Lower leg skin (tissue), 4 donors: Measurements from ENCODE around the gene AKIRIN2. TPM values are rescaled to one million over a fixed set of nuclear protein-coding genes. Genes with fewer than 3 reads are reported as not detected.
"Not testable (repeated sequence)": the region's sequence is repeated elsewhere in the genome, so short reads cannot be mapped to it uniquely, and the experiment has no call there.

ENCODE experiments used
- DNase-seq, 2 donors: peaks; one replicate each; pipeline ENCODE4 v3.0.0-alpha.2; 2019; ENCODE audit warnings: low spot score in 2 of 2
- H3K4me3 ChIP-seq: fragments of 200-600 bp; sonication (generic); 2 replicates; pipeline ENCODE4 v1.5.1; 2017; ENCODE audit warnings: mild to moderate bottlenecking, low read depth; ENCODE audit not compliant: poor library complexity, severe bottlenecking
- POLR2A ChIP-seq, 2 donors: fragments of 450-650 bp; IDR thresholded peaks; one replicate each; pipeline ENCODE4 v1.6.1; 2016 to 2017; ENCODE audit warnings: antibody characterized with exemption in 2 of 2, mild to moderate bottlenecking in 1 of 2, moderate library complexity in 1 of 2
- WGBS, 2 donors: methylation state at CpG; one replicate each; pipeline ENCODE4 v1.1.5; 2018; 5-methylcytosine and 5-hydroxymethylcytosine counted together
- intact Hi-C: fragments of 100-400 bp; cut with DNase I; formaldehyde crosslinking; loops from one replicate; pipeline ENCODE4 v1.15.0; 2023; ENCODE audit warnings: low total_unique reads
- total RNA-seq, 4 donors: library from RNA; depleted of rRNA; stranded (reverse); fragments of >200 nt; gene quantifications; one replicate each; pipeline ENCODE4 v1.1.0, GENCODE V29; 2016
- TF ChIP-seq, protein P1 (sequence below), 3 donors: fragments of 450-650 bp; IDR thresholded peaks; one replicate each; pipeline ENCODE4 v1.5.1; 2016; ENCODE audit warnings: antibody characterized with exemption in 3 of 3, mild to moderate bottlenecking in 3 of 3, moderate library complexity in 2 of 3

AKIRIN2 gene
- total RNA-seq, 4 donors from 2014 or later, result 11.2 to 30.3 (median 17.2) TPM

DNA sequence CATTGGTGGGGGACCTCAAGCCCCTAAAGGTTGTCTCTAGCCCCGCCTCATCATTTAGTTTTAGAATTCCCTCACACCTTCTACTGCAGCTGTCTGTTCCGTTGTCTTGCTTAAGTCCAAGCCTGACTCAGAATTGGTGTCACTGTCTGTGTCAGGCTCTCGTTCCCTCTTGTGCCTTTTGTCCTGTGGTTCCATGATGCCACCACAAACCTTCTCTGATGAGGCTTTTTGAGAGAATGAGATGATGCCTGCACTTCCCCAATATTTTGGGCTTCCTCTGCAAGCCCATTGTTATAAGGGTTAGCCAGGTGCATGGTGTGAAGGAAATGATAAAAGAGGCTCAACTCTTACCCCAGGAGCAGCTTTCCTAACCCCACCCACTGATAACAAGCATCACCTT, 8.1 kb upstream of the AKIRIN2 start:
- no peak for DNase-seq
- H3K4me3 ChIP-seq, result no peak overlapping the region
- TF ChIP-seq POLR2A (IDR thresholded peaks at IDR 0.05), result no peak
- TF ChIP-seq, protein P1, sequence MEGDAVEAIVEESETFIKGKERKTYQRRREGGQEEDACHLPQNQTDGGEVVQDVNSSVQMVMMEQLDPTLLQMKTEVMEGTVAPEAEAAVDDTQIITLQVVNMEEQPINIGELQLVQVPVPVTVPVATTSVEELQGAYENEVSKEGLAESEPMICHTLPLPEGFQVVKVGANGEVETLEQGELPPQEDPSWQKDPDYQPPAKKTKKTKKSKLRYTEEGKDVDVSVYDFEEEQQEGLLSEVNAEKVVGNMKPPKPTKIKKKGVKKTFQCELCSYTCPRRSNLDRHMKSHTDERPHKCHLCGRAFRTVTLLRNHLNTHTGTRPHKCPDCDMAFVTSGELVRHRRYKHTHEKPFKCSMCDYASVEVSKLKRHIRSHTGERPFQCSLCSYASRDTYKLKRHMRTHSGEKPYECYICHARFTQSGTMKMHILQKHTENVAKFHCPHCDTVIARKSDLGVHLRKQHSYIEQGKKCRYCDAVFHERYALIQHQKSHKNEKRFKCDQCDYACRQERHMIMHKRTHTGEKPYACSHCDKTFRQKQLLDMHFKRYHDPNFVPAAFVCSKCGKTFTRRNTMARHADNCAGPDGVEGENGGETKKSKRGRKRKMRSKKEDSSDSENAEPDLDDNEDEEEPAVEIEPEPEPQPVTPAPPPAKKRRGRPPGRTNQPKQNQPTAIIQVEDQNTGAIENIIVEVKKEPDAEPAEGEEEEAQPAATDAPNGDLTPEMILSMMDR (IDR thresholded peaks at IDR 0.05), result no peak
- WGBS, 2 donors, result 78 to 84% methylated on average over 3 of the region's 3 CpGs
- intact Hi-C loops, result no loop called here

DNA sequence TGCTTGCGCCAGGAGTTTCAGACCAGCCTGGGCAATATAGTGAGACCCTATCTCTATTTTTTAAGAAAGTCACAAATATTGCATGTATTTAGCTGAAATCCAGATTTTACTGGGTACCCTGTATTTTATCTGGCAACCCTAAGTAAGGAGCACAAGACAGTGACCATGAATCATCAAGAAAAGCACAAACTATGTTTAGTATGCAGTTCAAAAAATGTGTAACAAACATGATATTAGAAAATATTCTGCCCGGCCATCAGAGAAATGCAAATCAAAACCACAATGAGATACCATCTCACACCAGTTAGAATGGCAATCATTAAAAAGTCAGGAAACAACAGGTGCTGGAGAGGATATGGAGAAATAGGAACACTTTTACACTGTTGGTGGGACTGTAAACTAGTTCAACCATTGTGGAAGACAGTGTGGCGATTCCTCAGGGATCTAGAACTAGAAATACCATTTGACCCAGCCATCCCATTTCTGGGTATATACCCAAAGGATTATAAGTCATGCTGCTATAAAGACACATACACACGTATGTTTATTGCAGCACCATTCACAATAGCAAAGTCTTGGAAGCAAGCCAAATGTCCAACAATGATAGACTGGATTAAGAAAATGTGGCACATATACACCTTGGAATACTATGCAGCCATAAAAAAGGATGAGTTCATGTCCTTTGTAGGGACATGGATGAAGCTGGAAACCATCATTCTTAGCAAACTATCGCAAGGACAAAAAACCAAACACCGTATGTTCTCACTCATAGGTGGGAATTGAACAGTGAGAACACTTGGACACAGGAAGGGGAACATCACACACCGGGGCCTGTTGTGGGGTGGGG, 6.8 kb upstream of the AKIRIN2 start:
- H3K4me3 ChIP-seq, DNase-seq, intact Hi-C loops: not testable (repeated sequence)
- 72 to 76% methylated on average over 7 of the region's 7 CpGs for WGBS, 2 donors

DNA sequence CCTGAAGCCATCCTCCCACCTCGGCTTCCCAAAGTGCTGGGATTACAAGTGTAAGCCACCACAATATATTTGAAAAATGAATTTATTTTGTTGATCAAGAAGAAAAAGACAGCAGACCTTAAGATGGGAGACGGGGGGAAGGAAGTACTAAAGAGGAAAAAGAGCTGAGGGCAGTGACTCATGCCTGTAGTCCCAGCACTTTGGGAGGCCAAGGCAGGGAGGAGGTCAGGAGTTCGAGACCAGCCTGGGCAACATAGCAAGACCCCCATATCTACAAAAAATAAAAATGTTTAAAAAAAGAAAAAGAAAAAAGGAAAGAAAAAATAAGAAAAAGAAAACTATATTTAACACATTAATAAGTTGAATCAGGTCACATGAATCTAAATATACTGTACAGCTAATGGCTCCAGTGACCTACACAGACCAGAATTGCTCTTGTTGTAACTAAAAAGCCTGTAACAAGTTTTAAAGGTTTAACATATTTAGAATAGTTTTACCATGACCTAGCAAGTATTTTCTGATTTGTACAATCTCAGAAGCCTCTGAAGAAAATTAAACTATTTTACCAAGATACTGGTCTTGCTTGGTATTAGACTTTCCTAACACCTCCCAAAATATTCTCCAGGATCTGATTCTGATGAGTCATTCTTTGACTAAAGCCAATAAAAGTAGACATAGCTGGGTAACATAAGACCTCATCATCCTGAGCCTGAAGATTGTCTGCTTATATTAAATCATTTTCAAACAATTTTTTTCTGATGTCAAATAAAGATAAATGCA, 4.3 kb upstream of the AKIRIN2 start:
- TF ChIP-seq POLR2A (IDR thresholded peaks at IDR 0.05), result no peak
- TF ChIP-seq, protein P1 (IDR thresholded peaks at IDR 0.05), result no peak
- DNase-seq, result no peak
- no peak overlapping the region for H3K4me3 ChIP-seq
- intact Hi-C loops, result no loop called here
- 78 to 82% methylated on average over 3 of the region's 3 CpGs for WGBS, 2 donors

DNA sequence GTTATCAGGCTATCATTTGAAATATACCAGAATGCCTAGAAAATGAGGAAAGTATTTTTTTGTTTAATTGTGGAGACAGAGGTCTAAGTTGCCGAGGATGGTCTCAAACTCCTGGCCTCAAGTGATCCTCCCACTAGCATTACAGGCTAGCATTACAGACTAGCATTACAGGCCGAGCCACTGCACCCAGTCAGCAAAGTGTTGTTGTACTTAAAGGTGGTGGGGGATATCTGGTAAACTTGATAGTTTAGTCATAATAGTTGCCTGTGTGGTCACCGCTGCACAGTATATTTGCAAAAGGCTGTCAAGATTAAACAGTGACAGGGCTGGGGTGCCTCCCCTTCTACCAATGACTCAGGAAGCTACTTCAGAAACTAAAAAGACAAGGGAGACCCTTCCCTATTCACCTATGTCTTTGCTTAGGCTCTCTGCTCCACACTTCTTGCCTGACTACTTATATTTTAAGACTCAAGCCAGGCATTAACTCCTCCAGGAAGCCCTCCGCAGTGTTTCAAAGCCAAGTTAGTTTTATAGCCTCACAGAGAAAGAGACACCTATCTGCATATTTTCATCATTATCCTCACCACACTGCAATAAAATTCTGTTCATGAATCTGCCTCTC, 3.1 kb upstream of the AKIRIN2 start:
- DNase-seq, result no peak
- WGBS, 2 donors, result 93 to 94% methylated on average over 4 of the region's 4 CpGs
- no peak overlapping the region for H3K4me3 ChIP-seq
- TF ChIP-seq, protein P1 (IDR thresholded peaks at IDR 0.05), result no peak
- no peak for TF ChIP-seq POLR2A (IDR thresholded peaks at IDR 0.05)
- intact Hi-C loops, result no loop called here

DNA sequence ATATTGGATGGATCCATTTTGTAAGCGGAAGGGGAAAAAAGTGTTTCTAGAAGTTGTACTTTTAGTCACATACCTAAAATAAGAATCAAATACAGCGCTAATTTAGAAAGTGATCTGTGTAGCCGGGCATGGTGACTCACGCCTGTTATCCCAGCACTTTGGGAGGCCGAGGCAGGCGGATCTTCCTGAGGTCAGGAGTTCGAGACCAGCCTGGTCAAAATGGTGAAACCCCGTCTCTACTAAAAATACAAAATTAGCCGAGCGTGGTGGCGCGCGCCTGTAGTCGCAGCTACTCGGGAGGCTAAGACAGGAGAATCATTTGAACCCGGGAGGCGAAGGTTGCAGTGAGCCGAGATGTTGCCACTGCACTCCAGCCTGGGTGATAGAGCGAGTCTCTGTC, 1.0 kb upstream of the AKIRIN2 start:
- WGBS, 2 donors, result 75 to 77% methylated on average over 19 of the region's 19 CpGs
- DNase-seq, result not testable (repeated sequence)

DNA sequence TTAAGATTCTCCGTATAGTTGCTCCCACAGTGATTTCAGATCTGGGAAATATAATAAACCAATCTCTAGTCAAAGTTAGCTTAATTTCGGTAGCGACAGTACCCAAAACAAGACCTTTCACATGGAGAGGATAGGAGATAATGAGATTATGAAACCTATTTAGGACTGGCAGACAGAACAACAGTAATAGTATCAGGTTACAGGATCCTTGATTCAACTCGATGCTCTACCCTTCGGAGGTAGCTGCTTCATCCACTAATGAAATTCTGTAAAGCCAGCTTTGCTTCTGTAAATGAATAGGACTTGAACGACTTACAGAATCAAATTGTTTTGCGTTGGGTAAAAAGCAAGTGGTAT, 534 bp upstream of the AKIRIN2 start:
- TF ChIP-seq, protein P1 (IDR thresholded peaks at IDR 0.05), result no peak
- TF ChIP-seq POLR2A (IDR thresholded peaks at IDR 0.05), result no peak
- 1 to 2% methylated on average over 7 of the region's 7 CpGs for WGBS, 2 donors
- intact Hi-C loops, result no loop called here
- DNase-seq, result no peak
- peak overlapping the region; percentile 33 for H3K4me3 ChIP-seq

More for the DNA sequence above, 1.0 kb upstream of the AKIRIN2 start:
- intact Hi-C loops, H3K4me3 ChIP-seq: not testable (repeated sequence)
